Hindlimb muscle (tissue), 1 donor: ENCODE measurements around the gene FAM210A. TPM values are rescaled to one million over a fixed set of nuclear protein-coding genes. Genes with fewer than 3 reads are reported as not detected.

ENCODE experiments used
- DNase-seq: peaks from one replicate; pipeline ENCODE4 v3.0.0-alpha.2; 2013
- polyA plus RNA-seq: library from polyadenylated mRNA; unstranded; fragments of 120-200 nt; gene quantifications from one replicate; pipeline ENCODE4 v1.2.1, GENCODE V29; 2013; ENCODE audit not compliant: insufficient read length

FAM210A gene
- polyA plus RNA-seq, 1 donor: 21.0 TPM

- DNase-seq: no peak
Measured at GRCh38 chr18:13620818-13621445, 105.4 kb downstream of the FAM210A start.

- DNase-seq: no peak
Measured at GRCh38 chr18:13620206-13620672, 106.1 kb downstream of the FAM210A start.

GRCh38 chr18:13619505-13620205, 106.7 kb downstream of the FAM210A start:
- DNase-seq: no peak

GRCh38 chr18:13618760-13619438, 107.5 kb downstream of the FAM210A start:
- DNase-seq: no peak

GRCh38 chr18:13617826-13618515, 108.4 kb downstream of the FAM210A start:
- no peak for DNase-seq

GRCh38 chr18:13616525-13617035, 109.8 kb downstream of the FAM210A start:
- no peak for DNase-seq

GRCh38 chr18:13616041-13616440, 110.3 kb downstream of the FAM210A start:
- DNase-seq: no peak

- no peak for DNase-seq
Measured at GRCh38 chr18:13615432-13615861, 110.9 kb downstream of the FAM210A start.

GRCh38 chr18:13614641-13615288, 111.6 kb downstream of the FAM210A start:
- no peak for DNase-seq

GRCh38 chr18:13613591-13614501, 112.5 kb downstream of the FAM210A start:
- no peak for DNase-seq

Other genes with a start within 250 kb of the FAM210A start
- gene RNMT, start 115 bp upstream of the FAM210A start, polyA plus RNA-seq: 30.4 TPM
- 5.5 TPM for gene MC5R, start 97.6 kb upstream of the FAM210A start, polyA plus RNA-seq
- 0.23 TPM for gene MC2R, start 189.0 kb upstream of the FAM210A start, polyA plus RNA-seq